Hypothalamus (tissue), 51 donors: ENCODE results near the gene GABPB1.

Source experiments
- DNase-seq, 51 donors: peaks; one replicate each; lab custom pipeline; 2025; lab: John Stamatoyannopoulos, UW

The GABPB1 gene

DNA sequence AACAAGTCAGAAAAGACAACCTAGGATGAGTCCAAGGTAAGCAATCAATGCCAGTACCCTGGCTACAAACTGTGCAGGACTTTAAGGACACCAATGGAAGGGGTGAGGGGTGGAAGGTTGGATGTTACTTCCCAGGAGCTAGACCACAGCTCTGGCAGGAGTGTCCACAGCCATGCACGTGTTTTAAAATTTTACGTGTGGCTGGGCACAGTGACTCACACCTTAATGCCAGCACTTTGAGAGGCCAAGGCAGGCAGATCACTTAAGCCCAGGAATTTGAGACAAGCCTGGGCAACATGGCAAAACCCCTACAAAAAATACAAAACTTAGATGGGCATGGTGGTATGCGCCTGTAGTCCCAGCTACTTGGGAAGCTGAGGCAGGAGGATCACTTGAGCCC lies 74.7 kb downstream of the GABPB1 start:
- no peak for DNase-seq

DNA sequence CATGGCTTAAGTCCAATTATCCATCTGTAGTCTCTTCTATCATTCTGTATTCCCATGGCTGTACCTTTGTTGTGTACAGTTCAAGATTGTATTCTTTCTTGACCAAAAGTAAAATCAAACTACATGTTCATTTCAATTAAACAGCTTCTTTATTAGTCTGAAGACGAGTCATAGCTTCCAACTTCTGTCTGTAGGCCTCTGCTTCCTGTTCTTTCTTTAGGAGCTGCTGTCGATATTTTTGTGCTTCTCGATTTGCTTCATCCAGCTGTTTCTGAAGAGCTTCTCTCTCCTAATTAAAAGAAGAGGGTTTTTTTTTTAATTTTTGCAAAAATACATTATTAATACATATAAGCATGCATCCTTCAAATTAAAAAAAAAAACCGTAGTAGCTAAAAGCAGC lies 76.5 kb downstream of the GABPB1 start:
- DNase-seq = no peak

DNA sequence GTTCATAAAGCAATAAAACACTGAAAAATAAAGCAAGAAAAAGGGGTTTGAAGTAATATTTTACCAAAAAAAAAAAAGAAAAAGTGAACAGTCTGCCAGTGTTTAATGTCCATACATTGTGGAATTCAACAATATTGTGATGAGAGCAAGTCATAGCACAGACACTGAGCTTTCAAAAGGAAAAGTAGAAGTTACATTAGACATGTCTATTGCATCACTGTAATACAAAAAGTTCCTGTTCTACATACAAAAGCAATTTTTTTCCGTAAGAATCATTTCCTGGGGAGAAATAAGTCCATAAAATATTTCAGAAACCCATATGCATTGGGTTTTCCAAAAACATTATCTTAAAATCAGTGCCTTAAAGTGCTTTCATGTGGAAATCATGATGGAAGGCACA lies 77.6 kb downstream of the GABPB1 start:
- no peak for DNase-seq

DNA sequence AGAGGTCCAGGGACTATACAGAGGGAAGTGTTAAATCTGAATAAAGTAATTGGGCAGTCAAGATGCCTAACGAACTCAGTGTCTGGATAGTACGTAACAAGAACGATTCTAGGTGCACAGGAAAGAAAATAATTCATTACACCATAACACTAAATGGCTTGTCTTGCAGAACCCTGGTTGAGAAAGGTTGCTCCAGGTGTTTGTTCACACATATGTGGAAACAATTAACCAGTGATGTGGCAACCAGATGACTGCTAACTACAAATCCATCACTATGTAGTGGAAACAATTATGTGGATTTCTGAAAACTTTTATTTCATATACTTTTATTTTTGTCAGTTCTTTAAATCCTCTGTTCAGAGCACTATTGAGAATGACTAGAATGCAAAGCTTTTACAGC lies 79.1 kb downstream of the GABPB1 start:
- DNase-seq = no peak

DNA sequence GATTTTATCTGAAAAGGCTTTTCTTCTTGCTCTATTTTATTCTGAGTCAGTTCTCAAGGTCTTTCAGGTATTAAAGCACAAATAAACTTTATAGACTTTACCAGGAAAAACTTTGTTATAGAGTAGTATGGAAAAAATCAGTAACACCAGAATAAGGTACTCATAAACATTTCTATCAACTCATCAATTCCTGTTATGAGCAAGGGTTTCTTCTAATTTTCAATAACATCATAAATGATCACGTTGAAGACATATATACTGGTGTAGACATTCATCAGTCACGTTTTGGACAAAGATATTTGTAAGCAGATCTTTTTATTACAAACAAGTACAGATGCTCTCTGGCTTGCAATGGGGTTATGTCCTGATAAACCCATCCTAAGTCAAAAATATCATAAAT lies 79.9 kb downstream of the GABPB1 start:
- no peak for DNase-seq

DNA sequence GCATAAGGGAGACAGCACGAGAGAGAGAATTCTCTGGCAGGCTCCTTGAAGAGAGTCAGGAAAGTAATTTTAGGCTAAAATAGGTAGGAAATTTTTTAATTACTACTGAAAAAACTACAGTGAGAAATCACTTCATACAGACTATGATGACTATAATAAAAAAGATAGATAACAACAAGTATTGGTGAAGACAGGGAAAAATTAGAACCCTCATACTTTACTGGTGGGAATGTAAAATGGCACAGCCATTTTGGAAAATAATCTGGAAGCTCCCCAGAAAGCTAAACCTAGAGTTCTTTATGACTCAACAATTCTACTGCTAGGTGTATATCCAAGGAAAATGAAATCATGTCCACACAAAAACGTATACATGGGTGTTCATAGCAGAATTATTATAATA lies 87.4 kb downstream of the GABPB1 start:
- no peak for DNase-seq

DNA sequence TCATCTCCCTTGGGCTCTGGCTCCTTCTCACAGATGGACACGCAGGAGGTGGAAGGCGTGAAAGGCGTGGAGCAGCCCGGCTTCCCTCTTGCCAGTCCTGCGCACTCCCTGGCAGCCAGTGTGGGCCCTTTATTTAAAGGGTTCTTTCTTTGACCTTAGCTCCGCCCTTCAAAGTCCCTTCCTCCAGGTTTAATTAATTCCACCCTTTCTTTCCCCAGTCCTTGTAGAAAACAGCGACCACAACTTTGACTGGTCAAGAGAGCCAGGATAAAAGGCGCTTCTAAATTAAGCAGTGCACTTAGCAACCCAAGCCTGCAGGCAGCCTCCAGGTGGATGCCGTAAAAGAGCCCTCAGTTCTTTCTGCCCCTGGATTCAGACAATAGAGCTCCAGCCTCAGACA lies 89.4 kb downstream of the GABPB1 start, which contains the start of gene HDC:
HDC (minus strand) TSS at position 107 of the 400 bp plus-strand sequence; CDS start at position 4, 103 bp downstream.
- DNase-seq = no peak

DNA sequence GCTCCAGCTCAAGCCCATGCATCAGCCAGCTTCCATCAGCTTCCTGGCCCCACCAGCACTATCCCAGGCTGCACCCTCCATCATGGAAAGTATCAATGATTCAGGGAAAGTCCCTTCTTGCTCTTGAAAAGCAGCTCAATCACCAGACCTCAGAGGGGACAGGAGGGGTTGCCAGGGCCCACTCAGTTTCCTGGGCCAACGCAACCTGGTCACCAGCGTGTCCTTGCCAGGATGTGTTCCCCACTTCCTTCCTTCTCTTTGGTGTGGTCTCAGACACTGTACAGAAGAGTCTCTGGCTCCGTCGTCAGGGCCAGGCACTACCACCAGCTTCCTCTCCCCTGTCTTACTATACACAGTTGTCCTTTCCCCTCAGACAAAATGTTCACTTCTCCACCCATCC lies 92.5 kb downstream of the GABPB1 start:
- DNase-seq = no peak

DNA sequence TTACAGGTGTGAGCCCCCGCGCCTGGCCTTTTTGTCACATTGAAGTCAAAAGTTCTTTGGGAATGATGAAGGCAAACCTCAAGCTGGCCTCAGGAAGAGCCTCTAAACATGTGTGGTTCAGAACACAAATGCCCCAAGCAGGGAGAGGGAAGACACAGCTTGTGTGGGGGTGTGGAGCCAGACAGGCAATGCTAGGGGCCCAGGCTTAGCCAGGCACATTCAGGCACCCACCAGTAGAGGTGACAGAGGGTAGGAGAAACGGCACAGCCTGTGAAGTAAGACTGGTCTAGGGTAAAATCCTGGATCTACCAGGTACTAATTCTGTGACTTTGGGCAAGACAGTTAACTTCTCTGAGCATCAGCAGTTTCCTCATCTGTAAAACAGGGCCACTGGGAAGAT lies 93.0 kb downstream of the GABPB1 start:
- DNase-seq = no peak

DNA sequence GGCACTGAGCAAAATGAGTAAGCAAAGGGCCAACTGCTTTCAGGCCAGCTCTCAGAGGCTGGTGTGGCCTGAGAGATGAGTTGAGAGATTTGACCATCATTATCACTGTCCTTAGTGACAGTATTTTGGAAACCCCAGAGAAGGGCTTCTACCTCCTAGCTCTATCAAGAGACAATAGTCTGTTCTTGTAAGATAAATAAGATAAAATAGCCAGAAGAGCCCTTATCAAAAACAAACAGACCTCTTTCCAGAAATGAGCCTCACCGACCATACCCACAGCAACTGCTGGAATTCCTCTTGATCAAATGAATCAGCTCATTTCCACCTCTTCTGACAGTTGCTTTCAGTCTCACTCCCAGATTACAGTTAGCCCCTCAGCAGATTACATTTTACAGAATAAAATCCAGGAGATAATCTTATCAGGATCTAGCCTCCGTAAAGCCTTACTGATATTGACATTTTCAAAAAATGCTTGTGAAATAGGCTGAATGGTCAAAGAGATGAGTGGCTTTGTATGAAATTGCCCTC lies 94.0 kb downstream of the GABPB1 start:
- DNase-seq = no peak

DNA sequence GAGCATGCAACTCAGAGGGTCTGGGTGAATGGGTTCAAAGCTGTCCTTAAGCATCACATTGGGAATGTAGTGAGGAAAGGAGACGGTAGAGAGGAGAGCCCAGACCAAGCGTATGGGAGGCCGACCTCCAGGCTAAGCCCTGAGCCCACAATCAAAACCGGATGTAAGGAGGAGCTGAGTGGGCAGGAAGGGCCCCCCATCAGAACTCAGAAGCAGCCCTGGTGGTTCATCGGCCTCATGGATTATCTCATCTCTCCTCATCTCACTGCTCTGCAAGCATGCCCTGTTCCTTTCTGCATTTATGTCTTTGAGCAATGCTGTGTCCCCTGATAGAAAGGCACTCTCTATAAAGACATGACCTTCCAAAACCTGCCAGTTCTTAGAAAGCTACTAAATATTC lies 95.7 kb downstream of the GABPB1 start:
- no peak for DNase-seq

DNA sequence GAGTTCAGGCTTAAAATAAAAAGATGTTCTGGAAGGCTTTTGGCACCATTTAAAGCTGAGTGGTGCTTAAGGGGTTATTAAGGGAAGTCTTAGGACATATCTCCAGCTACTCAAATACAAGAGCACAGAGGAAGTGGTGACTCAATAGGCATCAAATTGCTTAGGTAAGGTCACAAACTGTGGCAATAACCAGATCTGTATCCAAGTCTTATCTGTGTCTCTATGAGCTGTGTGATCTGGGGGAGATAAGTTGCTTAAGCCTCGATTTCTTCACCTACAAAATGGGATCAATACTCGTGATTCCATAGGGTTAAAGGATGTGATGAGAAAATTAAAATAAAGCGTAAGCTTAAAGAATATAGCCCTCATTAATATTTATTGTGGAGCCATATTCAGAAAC lies 97.1 kb downstream of the GABPB1 start:
- no peak for DNase-seq

DNA sequence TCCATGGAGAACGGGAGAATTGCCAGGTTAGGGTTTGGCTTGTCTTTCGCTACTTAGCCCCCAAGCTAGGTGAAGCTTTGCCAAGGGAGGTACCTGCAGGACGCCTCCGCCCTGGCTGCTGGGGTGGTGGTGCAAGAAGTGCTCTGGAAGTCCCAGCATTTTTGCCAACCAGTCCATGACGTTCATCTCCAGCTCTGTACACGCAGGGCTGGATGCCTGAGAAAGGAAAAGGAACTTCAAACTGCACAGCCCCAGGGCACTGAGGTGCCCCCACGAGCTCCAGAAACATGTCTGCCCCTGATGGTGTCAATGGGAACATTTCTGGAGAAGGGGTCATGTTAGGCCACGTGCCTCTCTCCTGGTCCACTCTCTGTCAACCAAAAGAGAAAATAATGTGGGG lies 97.7 kb downstream of the GABPB1 start:
- no peak for DNase-seq

DNA sequence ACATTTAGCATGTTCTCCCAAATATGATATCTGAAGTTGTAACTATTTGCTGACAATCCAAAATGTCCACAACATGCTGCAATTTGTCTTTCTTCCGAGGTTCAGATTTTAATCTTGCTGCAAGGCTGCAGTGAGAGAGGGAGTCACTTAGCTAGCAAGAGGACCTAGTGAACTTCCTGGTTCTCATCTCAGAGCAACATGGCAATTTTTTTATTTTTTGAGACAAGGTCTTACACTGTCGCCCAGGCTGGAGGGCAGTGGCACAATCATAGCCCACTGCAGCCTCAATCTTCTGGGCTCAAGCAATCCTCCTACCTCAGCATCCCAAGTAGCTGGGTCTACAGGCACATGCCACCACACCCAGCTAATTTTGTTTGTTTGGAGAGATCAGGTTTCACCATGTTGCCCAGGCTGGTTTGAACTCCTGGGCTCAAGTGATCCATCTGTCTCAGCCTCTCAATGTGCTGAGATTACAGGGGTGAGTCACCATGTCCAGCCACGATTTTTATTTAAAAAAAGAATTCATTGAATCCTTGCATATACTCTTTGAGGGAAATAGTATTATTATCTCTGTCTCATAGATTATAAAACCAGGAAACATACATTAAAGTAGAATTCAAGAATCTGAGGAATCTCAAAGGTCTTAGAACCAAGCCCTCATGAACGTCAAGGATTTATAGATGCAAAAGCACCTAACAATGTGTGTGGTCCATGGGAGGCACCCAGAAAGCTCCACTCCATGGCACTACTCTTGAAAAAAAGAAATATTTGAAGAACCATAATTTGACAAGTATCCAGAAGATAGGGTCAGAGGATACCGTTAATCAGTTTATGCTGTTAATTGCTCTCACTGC lies 98.6 kb downstream of the GABPB1 start:
- no peak for DNase-seq

DNA sequence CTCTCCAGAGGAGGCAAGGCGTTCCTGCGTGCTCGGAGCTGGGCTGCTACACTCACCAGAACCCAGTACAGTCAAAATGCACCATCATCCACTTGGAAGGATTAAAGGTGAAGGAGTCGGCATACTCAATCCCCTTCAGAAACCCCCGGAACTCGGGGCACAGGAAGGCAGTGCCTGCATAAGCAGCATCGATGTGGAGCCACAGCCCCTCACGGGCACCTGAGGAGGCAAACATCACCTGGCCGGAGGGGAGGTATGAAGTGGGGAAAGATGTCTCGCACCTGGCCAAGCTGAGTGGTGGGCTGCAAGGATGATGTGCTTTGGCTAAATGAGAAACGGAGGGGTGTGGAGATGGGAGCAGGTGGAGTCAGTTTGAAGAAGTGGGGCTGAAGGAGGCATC lies 102.4 kb downstream of the GABPB1 start:
- DNase-seq = no peak

DNA sequence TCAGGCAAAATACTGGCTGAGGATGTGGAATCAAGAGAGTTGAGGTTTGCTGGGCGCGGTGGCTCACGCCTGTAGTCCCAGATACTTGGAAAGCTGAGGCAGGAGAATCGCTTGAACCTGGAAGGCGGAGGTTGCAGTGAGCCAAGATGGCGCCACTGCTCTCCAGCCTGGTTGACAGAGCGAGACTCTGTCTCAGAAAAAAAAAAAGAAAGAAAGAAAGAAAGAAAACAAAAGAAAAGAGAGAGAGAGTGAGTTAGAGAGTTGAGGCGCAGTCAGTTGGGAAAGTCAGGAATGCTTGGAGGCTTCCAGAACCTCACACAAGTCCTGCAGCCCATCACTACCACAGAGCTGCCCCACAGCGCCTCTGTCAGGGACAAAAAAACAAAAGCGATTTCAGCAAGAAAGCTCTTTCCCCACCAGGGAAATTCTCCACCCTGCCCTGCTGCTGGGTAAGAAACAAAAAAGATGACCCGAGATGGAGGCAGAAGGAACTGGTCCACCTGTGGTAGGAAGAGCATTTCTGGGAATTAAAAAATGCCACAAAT lies 103.3 kb downstream of the GABPB1 start:
- no peak for DNase-seq

DNA sequence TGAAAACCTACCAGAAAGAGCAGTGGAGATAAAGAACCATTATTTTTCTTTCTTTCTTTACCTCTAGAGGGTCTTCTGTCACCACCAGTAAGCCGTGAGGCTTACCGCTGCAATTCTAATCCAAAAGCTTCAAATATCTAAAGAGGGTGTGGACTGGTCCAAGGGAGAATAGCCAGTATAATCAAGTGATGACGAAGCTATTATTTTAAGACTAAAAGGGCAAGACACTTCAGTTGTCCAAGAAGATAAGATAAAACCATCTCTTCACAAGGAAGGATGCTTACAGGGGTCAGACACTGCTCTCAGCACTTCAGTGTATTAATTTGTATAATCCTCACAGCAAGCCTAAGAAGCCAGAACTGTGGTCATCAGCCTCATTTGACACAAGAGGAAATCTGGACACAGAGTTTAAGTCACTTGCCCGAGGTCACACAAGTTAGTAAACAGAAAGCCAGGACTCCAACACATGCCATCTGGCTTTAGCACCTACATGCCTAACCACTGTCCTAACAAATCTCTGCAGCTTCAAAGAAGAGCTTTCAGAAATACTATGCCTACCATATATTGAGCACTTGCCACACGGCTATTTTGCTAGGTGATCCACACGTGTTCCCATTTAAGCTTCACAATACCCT lies 104.1 kb downstream of the GABPB1 start:
- DNase-seq = no peak

DNA sequence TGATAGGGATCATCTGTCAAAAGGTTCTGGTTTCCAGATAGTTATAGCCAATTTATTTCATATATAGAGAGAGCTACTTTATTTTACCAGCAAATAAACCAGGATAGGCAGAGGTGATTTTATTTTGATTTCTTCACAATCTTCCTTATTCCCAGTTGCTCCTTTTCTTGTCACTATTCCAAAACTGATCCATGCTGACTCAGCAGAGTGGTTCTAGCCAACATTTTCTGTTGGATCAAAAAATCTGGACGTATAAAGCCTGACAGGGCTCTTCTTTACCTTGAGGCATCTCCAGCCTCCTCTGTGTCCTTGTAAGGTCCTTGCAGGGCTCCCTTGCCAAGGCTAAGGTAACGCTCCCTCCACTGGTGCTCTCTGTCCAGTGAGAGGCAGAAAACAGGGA lies 105.3 kb downstream of the GABPB1 start:
- no peak for DNase-seq

DNA sequence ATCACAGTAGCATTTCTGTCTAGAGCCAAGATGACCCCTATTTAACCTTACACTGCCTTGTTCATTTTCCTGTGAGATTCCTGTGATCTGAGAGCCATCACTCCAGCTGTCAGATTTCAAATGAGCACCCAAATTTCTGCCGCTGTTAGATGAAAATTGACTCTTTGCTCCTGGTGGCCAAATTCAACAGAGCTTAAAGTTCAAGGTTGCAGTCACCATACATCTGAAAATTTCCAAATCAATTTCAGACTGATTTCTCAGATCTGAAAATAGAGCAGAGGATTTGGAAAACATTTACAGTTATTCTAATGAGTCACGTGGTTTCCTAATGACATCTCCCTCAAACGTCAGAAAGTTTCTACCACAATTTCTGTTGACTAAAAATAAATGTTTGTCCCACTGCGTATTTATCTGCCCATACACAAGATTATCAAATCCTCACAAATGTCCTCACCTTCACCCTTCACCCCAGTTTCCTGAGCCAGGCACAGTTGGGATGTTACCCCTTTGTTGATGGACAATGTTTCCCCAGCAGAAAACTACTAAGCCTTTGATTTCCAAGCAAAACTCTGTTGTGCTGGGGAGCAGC lies 105.9 kb downstream of the GABPB1 start:
- no peak for DNase-seq

DNA sequence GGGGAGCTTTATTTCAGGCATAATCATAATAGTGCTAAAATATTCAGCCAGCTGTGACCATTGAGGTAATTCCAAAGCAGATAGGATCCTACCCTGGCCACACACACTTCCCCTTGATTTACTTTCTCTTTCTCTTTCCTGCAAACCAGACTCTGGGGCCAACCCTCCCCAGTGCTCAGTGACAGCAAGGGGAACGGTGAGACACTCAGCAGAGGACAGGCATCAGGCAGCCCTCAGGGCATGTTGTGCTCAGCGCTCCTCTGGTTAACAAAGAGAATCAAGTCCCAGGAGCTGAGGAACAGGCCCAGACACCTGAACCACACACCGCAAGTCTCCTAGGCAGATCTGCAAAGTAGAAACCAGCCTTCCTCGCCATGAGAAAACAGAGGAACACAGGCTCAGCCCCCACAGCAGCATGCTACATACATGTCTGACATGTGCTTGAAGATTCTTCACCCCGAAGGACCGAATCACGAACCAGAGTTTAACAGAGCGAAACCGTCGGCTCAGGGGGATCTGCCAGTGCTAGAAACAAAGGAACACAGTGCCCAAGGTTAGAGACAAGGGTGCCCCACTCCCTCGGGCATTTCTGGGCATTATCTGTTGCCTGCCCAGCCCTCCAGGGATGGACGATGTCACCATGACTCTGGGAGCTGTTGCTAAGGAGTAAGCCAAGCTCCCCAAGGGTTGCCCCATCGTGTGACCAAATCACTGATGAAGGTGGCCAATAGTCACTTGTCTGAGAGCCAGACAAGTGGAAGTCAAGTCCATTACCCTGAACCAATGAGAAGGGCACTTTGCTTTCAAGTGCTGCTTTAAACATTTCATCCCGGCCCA lies 107.0 kb downstream of the GABPB1 start:
- DNase-seq = no peak

DNA sequence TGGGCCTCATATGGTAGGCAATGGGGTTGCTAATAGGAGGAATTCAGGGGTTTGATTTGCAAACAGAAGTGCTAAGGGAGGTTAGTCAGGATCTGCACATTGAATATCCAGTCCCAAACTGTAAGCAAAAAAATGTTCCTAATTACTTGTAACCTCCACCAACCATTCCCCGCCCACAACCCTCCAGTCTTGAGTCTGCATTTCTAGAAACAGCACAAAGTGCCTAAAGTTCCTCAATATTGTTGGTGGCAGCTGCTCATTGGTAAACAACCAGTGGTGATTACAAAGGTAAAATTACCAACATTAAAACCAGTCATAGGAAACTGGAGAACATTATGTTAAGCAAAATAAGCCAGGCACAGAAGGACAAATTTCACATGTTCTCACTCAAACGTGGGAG lies 108.4 kb downstream of the GABPB1 start:
- no peak for DNase-seq
